AG04449 (cell line): ENCODE results near the gene FAM53B.

Source experiments
- CTCF ChIA-PET: fragments of 350-600 bp; formaldehyde crosslinking; extraction: SDS; loops from one replicate; lab custom pipeline; 2021; ENCODE audit warnings: antibody characterized with exemption; lab: Yijun Ruan, JAX
- POLR2A ChIA-PET: fragments of 400-600, 350-600 bp; formaldehyde crosslinking; extraction: SDS; loops from one replicate; lab custom pipeline; 2020; ENCODE audit warnings: antibody characterized with exemption, inconsistent platforms; lab: Yijun Ruan, JAX
- DNase-seq: peaks from one replicate; pipeline ENCODE4 v3.0.0-alpha.2; 2010; ENCODE audit warnings: low read depth, low spot score
- H3K4me3 ChIP-seq: 2 replicates; pipeline ENCODE4 v1.5.1; 2011; ENCODE audit warnings: low read depth, mild to moderate bottlenecking, control low read depth, low read length
- TF ChIP-seq, protein P1 (sequence below): IDR thresholded peaks from one replicate; pipeline ENCODE4 v1.5.1; 2011; ENCODE audit warnings: mild to moderate bottlenecking, moderate library complexity, low read length, control low read depth, inconsistent platforms; ENCODE audit not compliant: insufficient read depth; ENCODE audit errors: missing control alignments

FAM53B gene

GRCh38 chr10:124596962-124597845 lies 147.0 kb downstream of the FAM53B start:
- ChIA-PET POLR2A (no interaction called here), CTCF (no interaction called here)
- DNase-seq = no peak
- TF ChIP-seq, protein P1, sequence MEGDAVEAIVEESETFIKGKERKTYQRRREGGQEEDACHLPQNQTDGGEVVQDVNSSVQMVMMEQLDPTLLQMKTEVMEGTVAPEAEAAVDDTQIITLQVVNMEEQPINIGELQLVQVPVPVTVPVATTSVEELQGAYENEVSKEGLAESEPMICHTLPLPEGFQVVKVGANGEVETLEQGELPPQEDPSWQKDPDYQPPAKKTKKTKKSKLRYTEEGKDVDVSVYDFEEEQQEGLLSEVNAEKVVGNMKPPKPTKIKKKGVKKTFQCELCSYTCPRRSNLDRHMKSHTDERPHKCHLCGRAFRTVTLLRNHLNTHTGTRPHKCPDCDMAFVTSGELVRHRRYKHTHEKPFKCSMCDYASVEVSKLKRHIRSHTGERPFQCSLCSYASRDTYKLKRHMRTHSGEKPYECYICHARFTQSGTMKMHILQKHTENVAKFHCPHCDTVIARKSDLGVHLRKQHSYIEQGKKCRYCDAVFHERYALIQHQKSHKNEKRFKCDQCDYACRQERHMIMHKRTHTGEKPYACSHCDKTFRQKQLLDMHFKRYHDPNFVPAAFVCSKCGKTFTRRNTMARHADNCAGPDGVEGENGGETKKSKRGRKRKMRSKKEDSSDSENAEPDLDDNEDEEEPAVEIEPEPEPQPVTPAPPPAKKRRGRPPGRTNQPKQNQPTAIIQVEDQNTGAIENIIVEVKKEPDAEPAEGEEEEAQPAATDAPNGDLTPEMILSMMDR = no peak
- H3K4me3 ChIP-seq = no peak overlapping the region

DNA sequence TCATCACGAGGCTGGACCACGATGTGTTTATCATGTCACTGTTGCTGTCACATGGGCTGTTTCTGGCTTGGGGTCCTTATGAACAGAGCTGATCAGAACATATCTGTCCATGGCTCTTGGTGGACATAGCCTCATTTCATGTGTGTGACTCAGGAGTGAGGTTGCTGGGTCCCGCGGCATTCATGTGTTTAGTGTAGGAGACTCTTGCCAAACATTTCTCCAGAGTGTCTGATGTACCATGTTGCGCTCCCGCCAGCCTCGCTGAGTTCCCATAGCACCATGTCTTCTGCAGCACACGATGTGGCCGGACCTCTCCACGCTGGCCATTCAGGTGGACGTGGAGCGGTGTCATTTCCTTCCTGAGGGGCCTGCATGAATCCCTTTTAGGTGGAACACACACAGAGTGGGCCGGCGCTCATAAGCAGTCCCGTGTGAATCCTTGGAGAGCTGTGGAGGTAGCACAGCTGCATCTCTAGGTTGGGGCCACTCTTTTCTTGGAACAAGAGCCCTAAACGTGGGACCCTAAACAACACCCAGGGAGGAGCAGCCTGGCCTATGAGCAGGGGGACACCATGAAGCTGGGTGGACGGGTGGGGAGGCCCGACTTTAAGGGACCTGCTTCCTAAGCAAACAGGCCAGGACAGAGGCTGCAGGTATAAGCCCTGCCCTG lies 147.9 kb downstream of the FAM53B start:
- TF ChIP-seq, protein P1 = no peak
- ChIA-PET CTCF (no interaction called here), POLR2A (no interaction called here)
- no peak for DNase-seq
- no peak overlapping the region for H3K4me3 ChIP-seq

- no peak for DNase-seq
- ChIA-PET CTCF (no interaction called here), POLR2A (no interaction called here)
- TF ChIP-seq, protein P1 = no peak
- H3K4me3 ChIP-seq = no peak overlapping the region
Measured at GRCh38 chr10:124595143-124595883, 148.9 kb downstream of the FAM53B start.

DNA sequence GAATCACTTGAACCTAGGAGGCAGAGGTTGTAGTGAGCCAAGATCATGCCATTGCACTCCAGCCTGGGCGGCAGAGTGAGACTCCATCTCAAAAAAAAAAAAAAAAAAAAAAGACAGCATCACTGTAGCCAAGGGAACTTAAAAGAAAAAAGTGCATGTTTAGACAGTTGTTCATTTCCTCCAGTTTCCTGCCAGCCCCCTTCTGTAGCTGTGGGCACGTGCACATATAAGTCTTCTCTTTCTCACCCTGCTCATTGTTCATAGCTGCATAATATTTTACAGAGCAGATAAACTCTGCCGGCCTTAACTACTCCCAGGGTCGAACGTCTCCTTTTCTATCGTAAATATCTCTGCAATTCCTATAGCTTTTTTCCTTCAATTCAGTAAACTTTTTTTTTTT lies 149.9 kb downstream of the FAM53B start:
- TF ChIP-seq, protein P1 = no peak
- DNase-seq = no peak
- ChIA-PET CTCF (no interaction called here), POLR2A (no interaction called here)
- H3K4me3 ChIP-seq = no peak overlapping the region

GRCh38 chr10:124593431-124593985 lies 150.7 kb downstream of the FAM53B start:
- ChIA-PET POLR2A (no interaction called here), CTCF (no interaction called here)
- H3K4me3 ChIP-seq = no peak overlapping the region
- TF ChIP-seq, protein P1 = no peak
- DNase-seq = no peak
